Keratinocyte (primary cell): ENCODE measurements around the gene ANKRD30A.

Experiments used
- EZH2 ChIP-seq: IDR thresholded peaks from one replicate; pipeline ENCODE4 v1.6.1; 2012; ENCODE audit warnings: inconsistent platforms, mild to moderate bottlenecking, low read length, moderate library complexity
- TF ChIP-seq, protein P1 (sequence below), 3 experiments: IDR thresholded peaks in 1 of 3; conservative IDR thresholded peaks in 1 of 3; optimal IDR thresholded peaks in 1 of 3; 2 replicates in 2 of 3; 3 replicates in 1 of 3; pipeline versions ENCODE3 to v1.5.1; 2011; ENCODE audit warnings: low read length in 3 of 3, mild to moderate bottlenecking in 3 of 3, moderate library complexity in 2 of 3, control low read depth in 1 of 3, inconsistent platforms in 1 of 3; ENCODE audit not compliant: insufficient read depth in 2 of 3; ENCODE audit errors: extremely low read depth in 1 of 3

- TF ChIP-seq, protein P1, sequence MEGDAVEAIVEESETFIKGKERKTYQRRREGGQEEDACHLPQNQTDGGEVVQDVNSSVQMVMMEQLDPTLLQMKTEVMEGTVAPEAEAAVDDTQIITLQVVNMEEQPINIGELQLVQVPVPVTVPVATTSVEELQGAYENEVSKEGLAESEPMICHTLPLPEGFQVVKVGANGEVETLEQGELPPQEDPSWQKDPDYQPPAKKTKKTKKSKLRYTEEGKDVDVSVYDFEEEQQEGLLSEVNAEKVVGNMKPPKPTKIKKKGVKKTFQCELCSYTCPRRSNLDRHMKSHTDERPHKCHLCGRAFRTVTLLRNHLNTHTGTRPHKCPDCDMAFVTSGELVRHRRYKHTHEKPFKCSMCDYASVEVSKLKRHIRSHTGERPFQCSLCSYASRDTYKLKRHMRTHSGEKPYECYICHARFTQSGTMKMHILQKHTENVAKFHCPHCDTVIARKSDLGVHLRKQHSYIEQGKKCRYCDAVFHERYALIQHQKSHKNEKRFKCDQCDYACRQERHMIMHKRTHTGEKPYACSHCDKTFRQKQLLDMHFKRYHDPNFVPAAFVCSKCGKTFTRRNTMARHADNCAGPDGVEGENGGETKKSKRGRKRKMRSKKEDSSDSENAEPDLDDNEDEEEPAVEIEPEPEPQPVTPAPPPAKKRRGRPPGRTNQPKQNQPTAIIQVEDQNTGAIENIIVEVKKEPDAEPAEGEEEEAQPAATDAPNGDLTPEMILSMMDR (optimal IDR thresholded peaks at IDR 0.05 in 1 of 3, IDR thresholded peaks at IDR 0.05 in 1 of 3, conservative IDR thresholded peaks at IDR 0.05 in 1 of 3; ENCODE audit: extremely low read depth in 1 of 3, insufficient read depth in 2 of 3, low read length in 3 of 3): no peak
- no peak for TF ChIP-seq EZH2
These were observed 109.3 kb downstream of the ANKRD30A start for GRCh38 chr10:37234692-37235091.
